Peyer's patch (tissue), 4 donors: ENCODE data around the gene CYP27A1. TPM values are rescaled to one million over a fixed set of nuclear protein-coding genes. Genes with fewer than 3 reads are reported as not detected.

Experiments used
- DNase-seq, 3 donors: peaks; one replicate each; pipeline ENCODE4 v3.0.0-alpha.2; 2017 to 2019
- H3K27ac ChIP-seq, 4 donors: fragments of 200-600 bp; sonication (generic); one replicate each; pipeline ENCODE4 v1.5.1; 2016 to 2019
- H3K27me3 ChIP-seq, 2 donors: fragments of 200-600 bp; sonication (generic); one replicate each; pipeline ENCODE4 v1.5.1; 2019
- H3K36me3 ChIP-seq, 3 donors: fragments of 200-600 bp; sonication (generic); one replicate each; pipeline ENCODE4 v1.5.1; 2016 to 2019
- H3K4me1 ChIP-seq, 4 donors: fragments of 200-600 bp; sonication (generic); one replicate each; pipeline ENCODE4 v1.5.1; 2016 to 2019
- H3K4me3 ChIP-seq, 4 donors: fragments of 200-600 bp; sonication (generic); 1 replicate in 3 of 4; 2 replicates in 1 of 4; pipeline ENCODE4 v1.5.1; 2016 to 2019; ENCODE audit warnings: mild to moderate bottlenecking in 1 of 4
- H3K9me3 ChIP-seq, 4 donors: fragments of 200-600 bp; sonication (generic); one replicate each; pipeline ENCODE4 v1.5.1; 2016 to 2019; ENCODE audit warnings: mild to moderate bottlenecking in 1 of 4
- CTCF ChIP-seq, 6 experiments: fragments of 450-650 bp in 4 of 6; fragments of 200-600 bp in 2 of 6; sonication (generic) in 1 of 6; IDR thresholded peaks; one replicate each; pipeline ENCODE4 v1.5.1; 2017 to 2019; ENCODE audit warnings: antibody characterized with exemption in 6 of 6, mild to moderate bottlenecking in 3 of 6, moderate library complexity in 1 of 6
- POLR2A ChIP-seq, 2 donors: fragments of 450-650 bp; IDR thresholded peaks; one replicate each; pipeline ENCODE4 v1.5.1; 2017; ENCODE audit warnings: antibody characterized with exemption in 2 of 2, mild to moderate bottlenecking in 2 of 2, moderate library complexity in 2 of 2
- total RNA-seq, 4 donors: library from RNA; depleted of rRNA; stranded (reverse); fragments of >200 nt; gene quantifications; one replicate each; pipeline ENCODE4 v1.1.0, GENCODE V29; 2016

The CYP27A1 gene
- total RNA-seq, 4 donors from 2014 or later = 68.5 to 277 (median 168) TPM

GRCh38 chr2:218785103-218785502 is 3.2 kb downstream of the CYP27A1 start:
- H3K4me1 ChIP-seq = peaks cover 0 to 16% (median 0%) of the 10 kb centered on the region in 4 donors
- H3K36me3 ChIP-seq = no peaks in the 10 kb centered on the region
- H3K4me3 ChIP-seq = no peak overlapping the region
- H3K9me3 ChIP-seq = no peaks in the 10 kb centered on the region
- TF ChIP-seq CTCF (IDR thresholded peaks at IDR 0.05) = peak in 3 of 6 experiments; percentile 11 to 28 (median 18)
- no peak for TF ChIP-seq POLR2A (IDR thresholded peaks at IDR 0.05)
- H3K27me3 ChIP-seq = no peaks in the 10 kb centered on the region
- peak in 1 of 3 donors; percentile 49 for DNase-seq
- no peak overlapping the region for H3K27ac ChIP-seq

- Histone ChIP-seq H3K27me3 (no peaks in the 10 kb centered on the region), H3K4me3 (no peak overlapping the region), H3K36me3 (no peaks in the 10 kb centered on the region), H3K9me3 (no peaks in the 10 kb centered on the region), H3K27ac (no peak overlapping the region), H3K4me1 (peaks cover 0 to 16% (median 0%) of the 10 kb centered on the region in 4 donors)
- no peak for DNase-seq
- TF ChIP-seq CTCF (IDR thresholded peaks at IDR 0.05) (no peak), POLR2A (IDR thresholded peaks at IDR 0.05) (no peak)
Observed at GRCh38 chr2:218786133-218786532, 4.2 kb downstream of the CYP27A1 start.

GRCh38 chr2:218788529-218789255 is 6.7 kb downstream of the CYP27A1 start:
- H3K4me3 ChIP-seq = no peak overlapping the region
- H3K27me3 ChIP-seq = no peaks in the 10 kb centered on the region
- no peak for TF ChIP-seq CTCF (IDR thresholded peaks at IDR 0.05)
- TF ChIP-seq POLR2A (IDR thresholded peaks at IDR 0.05) = no peak
- H3K36me3 ChIP-seq = no peaks in the 10 kb centered on the region
- no peak for DNase-seq
- peaks cover 0 to 11% (median 0%) of the 10 kb centered on the region in 4 donors for H3K4me1 ChIP-seq
- H3K27ac ChIP-seq = no peak overlapping the region
- no peaks in the 10 kb centered on the region for H3K9me3 ChIP-seq

GRCh38 chr2:218792433-218792832 is 10.5 kb downstream of the CYP27A1 start:
- no peaks in the 10 kb centered on the region for H3K36me3 ChIP-seq
- H3K4me1 ChIP-seq = no peaks in the 10 kb centered on the region
- TF ChIP-seq CTCF (IDR thresholded peaks at IDR 0.05) (no peak), POLR2A (IDR thresholded peaks at IDR 0.05) (no peak)
- DNase-seq = no peak
- H3K9me3 ChIP-seq = no peaks in the 10 kb centered on the region
- no peak overlapping the region for H3K4me3 ChIP-seq
- H3K27me3 ChIP-seq = no peaks in the 10 kb centered on the region
- H3K27ac ChIP-seq = no peak overlapping the region

GRCh38 chr2:218796691-218797090 is 14.7 kb downstream of the CYP27A1 start:
- H3K27me3 ChIP-seq = no peaks in the 10 kb centered on the region
- H3K36me3 ChIP-seq = no peaks in the 10 kb centered on the region
- no peak for TF ChIP-seq POLR2A (IDR thresholded peaks at IDR 0.05)
- TF ChIP-seq CTCF (IDR thresholded peaks at IDR 0.05) = no peak
- no peak overlapping the region for H3K27ac ChIP-seq
- no peaks in the 10 kb centered on the region for H3K4me1 ChIP-seq
- DNase-seq = no peak
- no peaks in the 10 kb centered on the region for H3K9me3 ChIP-seq
- H3K4me3 ChIP-seq = no peak overlapping the region
